Ascending aorta (tissue), 2 donors: ENCODE data around the gene DEDD. TPM values are rescaled to one million over a fixed set of nuclear protein-coding genes. Genes with fewer than 3 reads are reported as not detected.
A peak's percentile ranks its signal among the peaks of the same experiment; 100 is the strongest.

ENCODE experiments used
- DNase-seq, 2 donors: peaks; one replicate each; pipeline ENCODE4 v3.0.0-alpha.2; 2019; ENCODE audit warnings: low spot score in 2 of 2
- H3K27ac ChIP-seq, 2 donors: fragments of 200-600 bp; sonication (generic); one replicate each; pipeline ENCODE4 v1.5.1; 2016 to 2017; ENCODE audit warnings: mild to moderate bottlenecking in 1 of 2
- H3K27me3 ChIP-seq: fragments of 200-600 bp; sonication (generic); one replicate; pipeline ENCODE4 v1.5.1; 2017
- H3K36me3 ChIP-seq, 2 donors: fragments of 200-600 bp; sonication (generic); one replicate each; pipeline ENCODE4 v1.5.1; 2016
- H3K4me1 ChIP-seq, 2 donors: fragments of 200-600 bp; sonication (generic); one replicate each; pipeline ENCODE4 v1.5.1; 2016 to 2017; ENCODE audit warnings: mild to moderate bottlenecking in 1 of 2
- H3K4me3 ChIP-seq, 2 donors: fragments of 200-600 bp; sonication (generic); one replicate each; pipeline ENCODE4 v1.5.1; 2016 to 2017; ENCODE audit warnings: mild to moderate bottlenecking in 1 of 2
- H3K9me3 ChIP-seq, 2 donors: fragments of 200-600 bp; sonication (generic); one replicate each; pipeline ENCODE4 v1.5.1; 2016
- intact Hi-C: fragments of 100-400 bp; cut with DNase I; formaldehyde crosslinking; loops from one replicate; pipeline ENCODE4 v1.15.1; 2023
- total RNA-seq: library from RNA; depleted of rRNA; stranded (reverse); fragments of >200 nt; gene quantifications from one replicate; pipeline ENCODE4 v1.1.0, GENCODE V29; 2016
- TF ChIP-seq, protein P1 (sequence below), 3 experiments: fragments of 200-600 bp in 2 of 3; fragments of 450-650 bp in 1 of 3; sonication (generic) in 2 of 3; IDR thresholded peaks; one replicate each; pipeline ENCODE4 v1.5.1; 2016 to 2019; ENCODE audit warnings: antibody characterized with exemption in 3 of 3, mild to moderate bottlenecking in 1 of 3, moderate library complexity in 1 of 3

The DEDD gene
- total RNA-seq, 1 donor from 2014 or later = 27.8 TPM

DNA sequence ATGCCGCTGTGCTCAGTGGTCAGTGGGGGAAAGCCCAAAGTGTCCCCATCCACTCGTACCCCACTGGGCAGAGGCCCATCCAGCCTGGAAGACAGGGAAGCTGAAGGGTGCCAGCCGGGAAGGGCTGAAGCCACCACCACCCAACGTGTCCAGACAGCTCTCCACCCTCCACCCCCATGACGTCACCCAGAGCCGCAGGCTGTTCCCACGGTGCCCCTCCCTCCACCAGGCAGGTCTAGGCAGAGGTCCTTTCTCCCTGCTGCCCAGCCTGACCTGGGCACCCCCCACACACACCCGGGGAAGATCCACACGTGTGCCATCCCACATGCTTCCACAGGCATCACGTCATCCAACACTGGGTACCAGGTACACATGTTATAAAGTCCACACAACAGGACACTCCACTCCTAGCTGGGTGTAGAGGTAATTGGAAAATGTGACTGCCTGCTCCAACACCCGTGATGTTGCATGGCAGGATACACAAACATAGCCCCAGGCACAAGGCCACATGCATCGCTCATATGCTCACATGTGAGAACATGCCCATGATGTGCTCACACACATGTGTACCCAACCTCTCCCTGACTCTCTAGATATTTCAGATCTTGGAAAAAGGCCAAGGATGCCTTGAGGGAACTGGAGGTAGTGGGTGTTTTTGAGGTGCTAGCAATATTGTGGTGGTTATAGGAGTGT lies 57.6 kb downstream of the DEDD start:
- no peak for DNase-seq
- intact Hi-C loops = no loop called here
- H3K4me1 ChIP-seq = no peaks in the 10 kb centered on the region
- H3K9me3 ChIP-seq = no peaks in the 10 kb centered on the region
- H3K27ac ChIP-seq = no peak overlapping the region
- TF ChIP-seq, protein P1, sequence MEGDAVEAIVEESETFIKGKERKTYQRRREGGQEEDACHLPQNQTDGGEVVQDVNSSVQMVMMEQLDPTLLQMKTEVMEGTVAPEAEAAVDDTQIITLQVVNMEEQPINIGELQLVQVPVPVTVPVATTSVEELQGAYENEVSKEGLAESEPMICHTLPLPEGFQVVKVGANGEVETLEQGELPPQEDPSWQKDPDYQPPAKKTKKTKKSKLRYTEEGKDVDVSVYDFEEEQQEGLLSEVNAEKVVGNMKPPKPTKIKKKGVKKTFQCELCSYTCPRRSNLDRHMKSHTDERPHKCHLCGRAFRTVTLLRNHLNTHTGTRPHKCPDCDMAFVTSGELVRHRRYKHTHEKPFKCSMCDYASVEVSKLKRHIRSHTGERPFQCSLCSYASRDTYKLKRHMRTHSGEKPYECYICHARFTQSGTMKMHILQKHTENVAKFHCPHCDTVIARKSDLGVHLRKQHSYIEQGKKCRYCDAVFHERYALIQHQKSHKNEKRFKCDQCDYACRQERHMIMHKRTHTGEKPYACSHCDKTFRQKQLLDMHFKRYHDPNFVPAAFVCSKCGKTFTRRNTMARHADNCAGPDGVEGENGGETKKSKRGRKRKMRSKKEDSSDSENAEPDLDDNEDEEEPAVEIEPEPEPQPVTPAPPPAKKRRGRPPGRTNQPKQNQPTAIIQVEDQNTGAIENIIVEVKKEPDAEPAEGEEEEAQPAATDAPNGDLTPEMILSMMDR (IDR thresholded peaks at IDR 0.05) = no peak
- no peaks in the 10 kb centered on the region for H3K27me3 ChIP-seq
- H3K36me3 ChIP-seq = no peaks in the 10 kb centered on the region
- no peak overlapping the region for H3K4me3 ChIP-seq

DNA sequence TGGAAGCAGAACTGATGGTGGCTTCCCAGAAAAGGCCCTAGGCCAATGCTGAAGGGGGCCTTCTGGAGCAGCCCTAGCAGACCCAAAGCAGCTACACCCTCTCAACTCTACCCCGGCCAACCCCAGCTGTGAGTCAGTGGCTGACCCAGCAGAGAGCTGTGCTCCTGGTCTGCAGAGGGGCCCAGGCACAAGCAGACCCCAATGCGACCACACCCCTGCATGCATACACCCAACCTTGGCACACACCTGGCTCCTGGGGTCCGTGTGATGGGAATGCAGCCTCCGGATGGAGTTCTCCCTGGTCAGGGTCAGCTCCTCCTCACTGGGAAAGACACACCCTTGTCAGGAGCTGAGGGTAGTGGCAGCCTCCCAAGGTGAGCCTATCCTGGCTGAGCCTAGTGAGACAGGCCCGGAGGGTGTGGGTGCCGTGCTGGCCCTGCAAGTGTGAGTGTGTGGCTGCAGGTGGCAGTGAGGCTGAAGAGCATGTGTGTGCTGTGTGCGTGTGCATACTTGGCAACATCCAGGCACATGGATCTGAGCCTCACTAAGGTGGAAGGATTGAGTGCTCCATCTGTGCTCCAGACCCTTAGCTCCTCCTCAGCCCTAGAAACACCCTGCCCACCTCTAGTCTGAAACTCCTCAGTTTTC lies 58.9 kb downstream of the DEDD start:
- no peak for DNase-seq
- Histone ChIP-seq H3K27ac (no peak overlapping the region), H3K4me1 (no peaks in the 10 kb centered on the region), H3K9me3 (no peaks in the 10 kb centered on the region), H3K4me3 (no peak overlapping the region), H3K27me3 (no peaks in the 10 kb centered on the region), H3K36me3 (no peaks in the 10 kb centered on the region)
- intact Hi-C loops = no loop called here
- TF ChIP-seq, protein P1 (IDR thresholded peaks at IDR 0.05) = no peak

DNA sequence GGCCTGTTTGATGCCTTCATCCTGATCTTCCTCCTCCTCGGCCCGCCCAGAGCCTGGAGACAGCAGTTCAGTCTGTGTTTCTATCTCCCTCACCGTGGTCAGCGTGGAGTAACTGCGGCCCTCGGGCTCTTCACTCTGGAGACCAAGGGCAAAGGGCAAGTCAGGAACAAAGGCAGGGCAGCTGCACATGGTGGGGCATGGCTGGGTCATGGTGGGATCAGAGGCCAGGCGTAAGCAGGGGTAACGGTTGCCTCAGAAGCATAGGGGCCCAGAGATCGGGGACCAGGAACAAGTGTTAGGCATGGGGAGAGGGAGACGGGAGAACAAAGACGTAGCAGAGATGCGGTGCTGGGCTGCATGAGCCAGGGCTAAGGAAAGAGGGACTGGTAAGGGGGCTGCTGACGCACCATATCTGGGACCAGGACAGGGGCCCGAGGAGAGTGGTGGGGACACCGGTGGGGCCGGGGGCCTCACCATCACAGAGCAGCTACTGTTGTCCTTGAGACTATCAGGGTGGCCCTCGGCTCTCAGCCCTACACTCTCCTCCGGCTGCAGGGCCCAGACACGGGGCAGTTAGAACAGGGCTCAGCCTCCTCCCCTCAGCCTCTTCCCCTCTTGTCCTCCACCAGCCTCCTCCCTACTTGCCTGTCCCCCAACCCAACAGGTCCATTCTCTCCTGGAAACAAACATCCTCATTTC lies 59.6 kb downstream of the DEDD start:
- Histone ChIP-seq H3K4me3 (no peak overlapping the region), H3K36me3 (no peaks in the 10 kb centered on the region), H3K27ac (no peak overlapping the region), H3K9me3 (no peaks in the 10 kb centered on the region), H3K27me3 (no peaks in the 10 kb centered on the region), H3K4me1 (no peaks in the 10 kb centered on the region)
- TF ChIP-seq, protein P1 (IDR thresholded peaks at IDR 0.05) = no peak
- no peak for DNase-seq
- intact Hi-C loops = no loop called here

DNA sequence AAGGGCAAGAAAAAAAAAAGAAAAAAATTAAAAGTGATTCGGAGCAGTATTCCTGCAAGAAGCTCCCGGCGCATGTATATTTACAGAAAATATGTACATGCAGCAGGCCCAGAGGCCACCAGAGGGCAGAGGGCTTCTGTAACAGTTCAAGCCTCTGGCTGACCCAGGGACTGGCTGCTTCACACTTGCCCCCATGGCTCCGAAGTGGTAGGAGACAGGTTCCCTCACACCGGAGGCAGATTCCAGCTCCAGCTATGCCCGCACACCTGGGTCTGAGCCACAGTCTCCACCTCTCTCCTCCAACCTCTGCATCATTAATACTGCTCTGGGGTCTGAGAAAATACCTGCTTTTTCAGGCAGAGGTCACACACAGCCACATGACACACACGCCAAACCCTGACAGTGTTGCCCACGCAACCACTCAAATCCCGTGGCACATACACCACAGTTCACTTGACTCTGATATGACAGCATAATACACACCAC lies 60.5 kb downstream of the DEDD start:
- intact Hi-C loops = no loop called here
- no peaks in the 10 kb centered on the region for H3K36me3 ChIP-seq
- no peaks in the 10 kb centered on the region for H3K27me3 ChIP-seq
- no peak overlapping the region for H3K4me3 ChIP-seq
- no peaks in the 10 kb centered on the region for H3K9me3 ChIP-seq
- H3K27ac ChIP-seq = no peak overlapping the region
- DNase-seq = peak in 1 of 2 donors; percentile 75
- TF ChIP-seq, protein P1 (IDR thresholded peaks at IDR 0.05) = peak in 2 of 3 experiments; percentile 23 to 36
- no peaks in the 10 kb centered on the region for H3K4me1 ChIP-seq

Other genes starting within 250 kb of the DEDD start
- 2.2 TPM for gene ITLN1, start 247.5 kb downstream of the DEDD start, total RNA-seq
- not detected for gene ITLN2, start 177.9 kb downstream of the DEDD start, total RNA-seq
- gene F11R, start 111.5 kb downstream of the DEDD start, total RNA-seq = 19.9 TPM
- gene TSTD1, start 93.7 kb downstream of the DEDD start, total RNA-seq = not detected
- 68.5 TPM for gene USF1, start 86.7 kb downstream of the DEDD start, total RNA-seq
- 14.7 TPM for gene ARHGAP30, start 62.8 kb downstream of the DEDD start, total RNA-seq
- not detected for gene NECTIN4, start 43.1 kb downstream of the DEDD start, total RNA-seq
- 0.32 TPM for gene KLHDC9, start 34.3 kb downstream of the DEDD start, total RNA-seq
- 16.3 TPM for gene PFDN2, start 14.6 kb downstream of the DEDD start, total RNA-seq
- gene NIT1, start 14.6 kb downstream of the DEDD start, total RNA-seq = 44.9 TPM
- gene UFC1, start 21.3 kb upstream of the DEDD start, total RNA-seq = 3.3 TPM
- 31.9 TPM for gene USP21, start 26.8 kb upstream of the DEDD start, total RNA-seq
- gene PPOX, start 33.8 kb upstream of the DEDD start, total RNA-seq = 4.8 TPM
- 26.9 TPM for gene B4GALT3, start 44.8 kb upstream of the DEDD start, total RNA-seq
- gene ADAMTS4, start 66.4 kb upstream of the DEDD start, total RNA-seq = 109 TPM
- 107 TPM for gene NDUFS2, start 69.7 kb upstream of the DEDD start, total RNA-seq
- gene FCER1G, start 82.6 kb upstream of the DEDD start, total RNA-seq = 69.9 TPM
- gene APOA2, start 91.0 kb upstream of the DEDD start, total RNA-seq = 161 TPM
- gene TOMM40L, start 93.4 kb upstream of the DEDD start, total RNA-seq = 26.6 TPM
- 0.21 TPM for gene NR1I3, start 105.5 kb upstream of the DEDD start, total RNA-seq
- not detected for gene PCP4L1, start 126.1 kb upstream of the DEDD start, total RNA-seq
- gene MPZ, start 177.3 kb upstream of the DEDD start, total RNA-seq = 2.4 TPM
- 23.2 TPM for gene SDHC, start 181.7 kb upstream of the DEDD start, total RNA-seq
- gene CFAP126, start 235.2 kb upstream of the DEDD start, total RNA-seq = not detected